ENCODE measurements around the gene BBS5.
"Not testable (repeated sequence)": the region's sequence is repeated elsewhere in the genome, so short reads cannot be mapped to it uniquely, and the experiment has no call there.

The BBS5 gene

GRCh38 chr2:169486487-169486886 is 7.2 kb downstream of the BBS5 start:
- no peak for DNase-seq (ENCODE audit: low spot score)

GRCh38 chr2:169490834-169491233 is 11.5 kb downstream of the BBS5 start:
- no peak for DNase-seq (ENCODE audit: low spot score)

GRCh38 chr2:169491378-169491777 is 12.1 kb downstream of the BBS5 start:
- no peak for DNase-seq (ENCODE audit: low spot score)

- DNase-seq (ENCODE audit: low spot score), result peak; percentile 38
These were observed 14.1 kb downstream of the BBS5 start for GRCh38 chr2:169493360-169493759.

- no peak for DNase-seq (ENCODE audit: low spot score)
These were observed 16.1 kb downstream of the BBS5 start for GRCh38 chr2:169495310-169495928.

GRCh38 chr2:169504651-169505050 is 25.4 kb downstream of the BBS5 start:
- no peak for DNase-seq (ENCODE audit: low spot score)

- DNase-seq (ENCODE audit: low spot score), result peak; percentile 45
These were observed 28.4 kb downstream of the BBS5 start for GRCh38 chr2:169507698-169508097.

GRCh38 chr2:169509298-169509885 is 30.1 kb downstream of the BBS5 start, which contains the start of gene KLHL41:
Gene KLHL41, plus strand, starts transcription at chr2:169509702. Its CDS starts 77 bp downstream, at chr2:169509779.
- no peak for DNase-seq (ENCODE audit: low spot score)

- no peak for DNase-seq (ENCODE audit: low spot score)
These were observed 30.7 kb downstream of the BBS5 start for GRCh38 chr2:169509955-169510354.

- no peak for DNase-seq (ENCODE audit: low spot score)
These were observed 31.2 kb downstream of the BBS5 start for GRCh38 chr2:169510496-169510895.

- no peak for DNase-seq (ENCODE audit: low spot score)
These were observed 32.5 kb downstream of the BBS5 start for GRCh38 chr2:169511818-169512217.

- no peak for DNase-seq (ENCODE audit: low spot score)
These were observed 33.2 kb downstream of the BBS5 start for GRCh38 chr2:169512525-169512924.

GRCh38 chr2:169513094-169513493 is 33.8 kb downstream of the BBS5 start:
- no peak for DNase-seq (ENCODE audit: low spot score)

- DNase-seq (ENCODE audit: low spot score), result peak; percentile 63
These were observed 34.6 kb downstream of the BBS5 start for GRCh38 chr2:169513926-169514325.

- DNase-seq (ENCODE audit: low spot score), result not testable (repeated sequence)
These were observed 35.5 kb downstream of the BBS5 start for GRCh38 chr2:169514758-169515157.

GRCh38 chr2:169516488-169516995 is 37.2 kb downstream of the BBS5 start:
- DNase-seq (ENCODE audit: low spot score), result not testable (repeated sequence)

- no peak for DNase-seq (ENCODE audit: low spot score)
These were observed 41.6 kb downstream of the BBS5 start for GRCh38 chr2:169520896-169521295.

GRCh38 chr2:169523681-169524080 is 44.4 kb downstream of the BBS5 start:
- no peak for DNase-seq (ENCODE audit: low spot score)

GRCh38 chr2:169525434-169525833 is 46.1 kb downstream of the BBS5 start:
- DNase-seq (ENCODE audit: low spot score), result no peak

- DNase-seq (ENCODE audit: low spot score), result no peak
These were observed 47.2 kb downstream of the BBS5 start for GRCh38 chr2:169526451-169526850.

GRCh38 chr2:169528271-169528701 is 49.0 kb downstream of the BBS5 start:
- no peak for DNase-seq (ENCODE audit: low spot score)

- not testable (repeated sequence) for DNase-seq (ENCODE audit: low spot score)
These were observed 60.2 kb downstream of the BBS5 start for GRCh38 chr2:169539460-169539859.

GRCh38 chr2:169540146-169540545 is 60.9 kb downstream of the BBS5 start:
- no peak for DNase-seq (ENCODE audit: low spot score)

GRCh38 chr2:169542433-169542832 is 63.1 kb downstream of the BBS5 start:
- no peak for DNase-seq (ENCODE audit: low spot score)
